K562 (cell line): Measurements from ENCODE around the gene COQ10B. TPM values are rescaled to one million over a fixed set of nuclear protein-coding genes. Genes with fewer than 3 reads are reported as not detected.

Experiments used
- ATAC-seq: fragments of 200-7000 bp; cut with Tn5 transposase; 3 replicates; pipeline ENCODE4 v1.9.1; 2020; ENCODE audit warnings: moderate library complexity
- BruUV-seq: library from RNA; stranded (reverse); fragments of 400-500 nt; replicated peaks from 2 replicates; lab custom pipeline; 2021; lab: Mats Ljungman, UMichigan
- CTCF ChIA-PET: fragments of 300-600 bp; formaldehyde crosslinking; extraction: SDS; loops from one replicate; lab custom pipeline; 2021; ENCODE audit warnings: low intra/inter-chr PET ratio; lab: Yijun Ruan, JAX
- POLR2A ChIA-PET: fragments of 300-600, 350-650 bp; sonication (Branson Sonifier 250); formaldehyde crosslinking; extraction: SDS; loops from one replicate; lab custom pipeline; 2021; ENCODE audit warnings: antibody characterized with exemption, inconsistent platforms; lab: Yijun Ruan, JAX
- DNase-seq, 4 experiments: peaks; one replicate each; pipeline versions ENCODE4 v3.0.0 to v3.0.0-alpha.2; 2011 to 2018; ENCODE audit warnings: low spot score in 3 of 4, mixed read lengths in 3 of 4; ENCODE audit errors: extremely low read depth in 1 of 4
- FAIRE-seq: peaks from 2 replicates; lab custom pipeline; 2011; peaks lifted over from hg19 to GRCh38; lab: Jason Lieb, UNC
- H2AFZ ChIP-seq: 2 replicates; pipeline ENCODE4 v1.6.0; 2011; ENCODE audit warnings: low read depth, low read length, control low read depth, inconsistent platforms
- H3K27ac ChIP-seq: fragments of 200-600 bp; 3 replicates; pipeline ENCODE4 v1.8.0; 2011; ENCODE audit warnings: low read depth, mild to moderate bottlenecking, control low read depth, inconsistent platforms, low read length, moderate library complexity, mixed read lengths; ENCODE audit errors: extremely low read depth
- H3K27me3 ChIP-seq, 2 experiments: fragments of 300-600 bp in 1 of 2; 2 replicates in 1 of 2; 3 replicates in 1 of 2; pipeline versions ENCODE4 v1.6.0 to v1.8.0; 2011; ENCODE audit warnings: inconsistent platforms in 2 of 2, low read length in 2 of 2, mild to moderate bottlenecking in 1 of 2, mixed read lengths in 1 of 2, moderate library complexity in 1 of 2; ENCODE audit not compliant: control insufficient read depth in 2 of 2, insufficient read depth in 2 of 2
- H3K36me3 ChIP-seq: fragments of 300-600 bp; 3 replicates; pipeline ENCODE4 v1.8.0; 2011; ENCODE audit warnings: mild to moderate bottlenecking, low read length, inconsistent platforms; ENCODE audit not compliant: control insufficient read depth, insufficient read depth
- H3K4me1 ChIP-seq, 2 experiments: fragments of 200-600 bp in 1 of 2; replicated peaks in 1 of 2; 2 replicates in 1 of 2; 3 replicates in 1 of 2; pipeline versions ENCODE4 v1.5.1 to v1.8.0; 2011; ENCODE audit warnings: inconsistent platforms in 2 of 2, low read length in 2 of 2, mild to moderate bottlenecking in 1 of 2, mixed read lengths in 1 of 2, moderate library complexity in 1 of 2; ENCODE audit not compliant: control insufficient read depth in 2 of 2, insufficient read depth in 2 of 2
- H3K4me2 ChIP-seq: 2 replicates; pipeline ENCODE4 v1.6.1; 2011; ENCODE audit warnings: low read length, control low read depth, inconsistent platforms, mixed read lengths; ENCODE audit not compliant: insufficient read depth
- H3K4me3 ChIP-seq: fragments of 200-600 bp; sonication (generic), shearing (Covaris generic); 2 replicates; pipeline ENCODE4 v1.5.1; 2016; ENCODE audit warnings: control low read depth, inconsistent platforms
- H3K79me2 ChIP-seq: fragments of 200-600 bp; 3 replicates; pipeline ENCODE4 v1.8.0; 2011; ENCODE audit warnings: low read length, inconsistent platforms; ENCODE audit not compliant: control insufficient read depth, insufficient read depth
- H3K9ac ChIP-seq, 2 experiments: 2 replicates each; pipeline versions ENCODE4 v1.6.0 to v1.6.1; 2011; ENCODE audit warnings: low read depth in 2 of 2, low read length in 2 of 2, control low read depth in 1 of 2, inconsistent platforms in 1 of 2, mild to moderate bottlenecking in 1 of 2, mixed read lengths in 1 of 2; ENCODE audit not compliant: insufficient read depth in 1 of 2
- H3K9me1 ChIP-seq: one replicate; pipeline ENCODE4 v1.6.0; 2011; ENCODE audit warnings: inconsistent platforms, mild to moderate bottlenecking, low read length, moderate library complexity; ENCODE audit not compliant: control insufficient read depth, insufficient read depth
- H3K9me3 ChIP-seq: replicated peaks from 2 replicates; pipeline ENCODE4 v1.5.1; 2011; ENCODE audit warnings: low read depth, low read length, inconsistent platforms; ENCODE audit not compliant: control insufficient read depth, insufficient read depth
- H4K20me1 ChIP-seq: replicated peaks from 2 replicates; pipeline ENCODE4 v1.6.1; 2011; ENCODE audit warnings: low read length, inconsistent platforms, mixed read lengths; ENCODE audit not compliant: control insufficient read depth, insufficient read depth
- ATF6 ChIP-seq: sonication (generic); formaldehyde crosslinking; IDR thresholded peaks from 2 replicates; pipeline ENCODE4 v1.4.0; 2020; ENCODE audit warnings: mild to moderate bottlenecking, missing genetic modification reagents
- CBFA2T3 ChIP-seq: fragments of 450-650 bp; IDR thresholded peaks from 2 replicates; pipeline ENCODE4 v1.6.1; 2017
- CHCHD3 ChIP-seq: fragments of 250-450 bp; sonication (Bioruptor Pico); IDR thresholded peaks from 2 replicates; pipeline ENCODE4 v2.1.2; 2022; ENCODE audit warnings: mild to moderate bottlenecking
- ETS2 ChIP-seq: IDR thresholded peaks from 2 replicates; pipeline ENCODE4 v1.6.1; 2016; ENCODE audit warnings: borderline replicate concordance, missing genetic modification characterization, mild to moderate bottlenecking, moderate library complexity, missing compliant biosample characterization; ENCODE audit not compliant: poor library complexity, severe bottlenecking
- NFYB ChIP-seq: IDR thresholded peaks from 2 replicates; pipeline ENCODE4 v1.6.1; 2011; ENCODE audit warnings: mild to moderate bottlenecking, moderate library complexity; ENCODE audit not compliant: insufficient read length; ENCODE audit errors: extremely low read depth
- PHF21A ChIP-seq: fragments of 450-650 bp; IDR thresholded peaks from 2 replicates; pipeline ENCODE4 v1.6.1; 2017; ENCODE audit warnings: low read depth, borderline replicate concordance
- ZNF583 ChIP-seq: fragments of 250-450 bp; sonication (Bioruptor Pico); IDR thresholded peaks from 2 replicates; pipeline ENCODE4 v1.4.0; 2020
- WGBS: fragments of 100-300 bp; shearing (Covaris generic); methylation state at CpG from one replicate; pipeline ENCODE4 v1.1.6; 2016; ENCODE audit warnings: low coverage, mixed read lengths; ENCODE audit not compliant: insufficient coverage; ENCODE audit errors: missing lambda C conversion rate; 5-methylcytosine and 5-hydroxymethylcytosine counted together
- in situ Hi-C: fragments of 300-500 bp; cut with MboI; formaldehyde crosslinking; loops from 4 replicates; pipeline ENCODE4 v1.15.0; 2018; ENCODE audit warnings: inconsistent platforms, mixed read lengths
- intact Hi-C: fragments of 100-400 bp; cut with micrococcal nuclease; formaldehyde crosslinking; loops from 2 replicates; pipeline ENCODE4 v1.14.2; 2022
- polyA plus RNA-seq, 8 experiments: library from polyadenylated mRNA; depleted of rRNA in 4 of 8; stranded (reverse) in 5 of 8; unstranded in 3 of 8; fragments of >200 nt; fragmentation: Nextera tagmentation in 2 of 8; fragmentation: Illumina TruSeq in 1 of 8; extraction: Ambion mirVana in 2 of 8; extraction: Trizol in 1 of 8; gene quantifications; 2 replicates each; pipeline versions ENCODE4 v1.2.1 to v1.2.3, GENCODE V29; 2011 to 2014; ENCODE audit warnings: inconsistent platforms in 1 of 8, missing spikeins in 1 of 8
- total RNA-seq, 7 experiments: library from RNA; depleted of rRNA in 6 of 7; stranded (reverse); fragments of >200 nt in 6 of 7; fragmentation: Illumina TruSeq in 2 of 7; extraction: Trizol in 2 of 7; gene quantifications; 2 replicates each; pipeline versions ENCODE4 v1.2.1 to v1.2.3, GENCODE V29; 2011 to 2021; ENCODE audit warnings: low replicate concordance in 1 of 7
- TF ChIP-seq, protein P1 (sequence below): fragments of 450-650 bp; formaldehyde crosslinking; IDR thresholded peaks from 2 replicates; pipeline ENCODE4 v1.4.0; 2020; ENCODE audit warnings: mild to moderate bottlenecking, moderate library complexity
- TF ChIP-seq, protein P2 (sequence below): fragments of 250-450 bp; sonication (Bioruptor Pico); IDR thresholded peaks from 2 replicates; pipeline ENCODE4 v1.4.0; 2020; ENCODE audit warnings: borderline replicate concordance

The COQ10B gene
- total and polyA plus RNA-seq, 9 of the 15 experiments (the other 6 are each of a cell fraction or from before 2014, with no cell fraction given) = 3.1 to 13.1 (median 7.7) TPM

DNA sequence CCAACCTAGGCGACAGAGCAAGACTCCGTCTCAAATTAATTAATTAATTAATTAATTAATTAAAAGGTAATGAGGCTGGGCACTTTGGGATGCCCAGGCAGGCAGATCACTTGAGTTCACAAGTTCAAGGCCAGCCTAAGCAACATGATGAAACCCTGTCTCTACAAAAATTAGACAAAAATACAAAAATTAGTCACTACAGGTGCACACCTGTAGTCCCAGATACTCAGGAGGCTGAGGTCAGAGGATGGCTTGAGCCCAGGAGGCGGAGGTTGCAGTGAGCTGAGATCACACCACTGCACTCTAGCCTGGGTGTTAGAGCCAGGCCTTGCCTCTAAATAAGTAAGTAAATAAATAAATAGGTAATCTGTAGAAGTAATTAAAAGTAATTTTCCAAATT is 25.4 kb upstream of the COQ10B start:
- intact Hi-C loops (no loop called here), in situ Hi-C loops (no loop called here)
- Histone ChIP-seq H4K20me1 (peaks cover 52% of the 10 kb centered on the region), H3K27me3 (no peaks in the 10 kb centered on the region), H3K9me1 (no peaks in the 10 kb centered on the region), H2AFZ (no peak overlapping the region), H3K4me3 (no peak overlapping the region), H3K79me2 (peaks cover 100% of the 10 kb centered on the region), H3K27ac (no peak overlapping the region), H3K36me3 (peaks cover 57% of the 10 kb centered on the region), H3K9me3 (no peaks in the 10 kb centered on the region), H3K4me2 (no peak overlapping the region), H3K4me1 (peaks cover 9 to 27% of the 10 kb centered on the region in 2 experiments; a peak in 4 of 5 replicates), H3K9ac (peak overlapping the region in 1 of 2 experiments; percentile 58; a peak in 1 of 4 replicates)
- ATAC-seq (no peak), DNase-seq (no peak), FAIRE-seq (no peak)
- ChIA-PET CTCF (no interaction called here), POLR2A (no interaction called here)
- 94% methylated on average over 2 of the region's 3 CpGs for WGBS
- BruUV-seq = no TSS peak
- no peak for TF ChIP-seq ETS2
- TF ChIP-seq CBFA2T3 = no peak
- TF ChIP-seq PHF21A = no peak

DNA sequence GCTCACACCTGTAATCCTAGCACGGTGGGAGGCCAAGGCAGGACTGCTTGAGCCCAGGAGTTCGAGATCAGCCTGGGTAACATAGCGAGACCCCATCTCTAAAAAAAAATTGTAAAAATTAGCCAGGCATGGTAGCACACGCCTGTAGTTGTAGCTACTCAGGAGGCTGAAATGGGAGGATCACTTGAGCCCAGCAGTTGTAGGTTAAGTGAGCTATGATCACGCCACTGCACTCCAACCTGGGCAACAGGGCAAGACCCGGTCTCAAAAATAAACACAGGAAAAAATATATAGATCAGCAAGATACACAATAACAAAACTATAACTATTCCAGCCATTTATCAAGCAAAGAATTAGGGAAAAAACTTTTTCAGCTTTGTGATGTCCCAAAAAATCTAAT is 21.5 kb upstream of the COQ10B start:
- BruUV-seq = no TSS peak
- TF ChIP-seq ATF6 (CRISPR knock-in tag) (no peak), NFYB (no peak), ZNF583 (CRISPR knock-in tag) (no peak), CHCHD3 (CRISPR knock-in tag) (no peak)
- TF ChIP-seq, protein P1, sequence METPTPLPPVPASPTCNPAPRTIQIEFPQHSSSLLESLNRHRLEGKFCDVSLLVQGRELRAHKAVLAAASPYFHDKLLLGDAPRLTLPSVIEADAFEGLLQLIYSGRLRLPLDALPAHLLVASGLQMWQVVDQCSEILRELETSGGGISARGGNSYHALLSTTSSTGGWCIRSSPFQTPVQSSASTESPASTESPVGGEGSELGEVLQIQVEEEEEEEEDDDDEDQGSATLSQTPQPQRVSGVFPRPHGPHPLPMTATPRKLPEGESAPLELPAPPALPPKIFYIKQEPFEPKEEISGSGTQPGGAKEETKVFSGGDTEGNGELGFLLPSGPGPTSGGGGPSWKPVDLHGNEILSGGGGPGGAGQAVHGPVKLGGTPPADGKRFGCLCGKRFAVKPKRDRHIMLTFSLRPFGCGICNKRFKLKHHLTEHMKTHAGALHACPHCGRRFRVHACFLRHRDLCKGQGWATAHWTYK (CRISPR knock-in tag) = no peak
- TF ChIP-seq, protein P2, sequence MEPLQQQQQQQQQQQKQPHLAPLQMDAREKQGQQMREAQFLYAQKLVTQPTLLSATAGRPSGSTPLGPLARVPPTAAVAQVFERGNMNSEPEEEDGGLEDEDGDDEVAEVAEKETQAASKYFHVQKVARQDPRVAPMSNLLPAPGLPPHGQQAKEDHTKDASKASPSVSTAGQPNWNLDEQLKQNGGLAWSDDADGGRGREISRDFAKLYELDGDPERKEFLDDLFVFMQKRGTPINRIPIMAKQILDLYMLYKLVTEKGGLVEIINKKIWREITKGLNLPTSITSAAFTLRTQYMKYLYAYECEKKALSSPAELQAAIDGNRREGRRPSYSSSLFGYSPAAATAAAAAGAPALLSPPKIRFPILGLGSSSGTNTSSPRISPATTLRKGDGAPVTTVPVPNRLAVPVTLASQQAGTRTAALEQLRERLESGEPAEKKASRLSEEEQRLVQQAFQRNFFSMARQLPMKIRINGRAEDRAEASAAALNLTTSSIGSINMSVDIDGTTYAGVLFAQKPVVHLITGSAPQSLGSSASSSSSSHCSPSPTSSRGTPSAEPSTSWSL (CRISPR knock-in tag) = no peak

More for the DNA sequence above, 21.5 kb upstream of the COQ10B start:
- intact Hi-C loops (loop anchor here (5.0 kb wide), 1 partner anchor 275 kb away; the partner anchor contains the start of gene MARS2), in situ Hi-C loops (no loop called here)
- H3K4me1 ChIP-seq = peaks cover 14 to 17% of the 10 kb centered on the region in 2 experiments; a peak in 4 of 5 replicates
- H3K9me3 ChIP-seq = no peaks in the 10 kb centered on the region
- CTCF ChIA-PET = no interaction called here
- no peak overlapping the region for H2AFZ ChIP-seq
- peaks cover 95% of the 10 kb centered on the region for H3K79me2 ChIP-seq
- DNase-seq (no peak), ATAC-seq (no peak), FAIRE-seq (no peak)
- POLR2A ChIA-PET = interaction anchor here (0.6 to 1.7 kb wide), 4 partner anchors 9 to 686 kb away, joined by 3 to 4 read pairs (median 4); partner anchors contain the start of genes COQ10B, HSPD1 and HSPE1
- peak overlapping the region; percentile 93; the same call in 1 of the 2 replicates for H3K4me2 ChIP-seq
- peak overlapping the region; percentile 20; the same call in 1 of the 3 replicates for H3K27ac ChIP-seq
- peaks cover 48% of the 10 kb centered on the region for H4K20me1 ChIP-seq
- H3K9me1 ChIP-seq = no peaks in the 10 kb centered on the region
- peaks cover 34% of the 10 kb centered on the region; the same call in 2 of the 3 replicates for H3K36me3 ChIP-seq
- peak overlapping the region; percentile 12; the same call in 1 of the 2 replicates for H3K4me3 ChIP-seq
- no peaks in the 10 kb centered on the region for H3K27me3 ChIP-seq
- WGBS = 34% methylated on average over 6 of the region's 6 CpGs
- H3K9ac ChIP-seq = peak overlapping the region; percentile 26 to 100; a peak in 2 of 4 replicates
